Smooth muscle cell (in vitro differentiated cells): ENCODE results near the gene WDR33. TPM values are rescaled to one million over a fixed set of nuclear protein-coding genes. Genes with fewer than 3 reads are reported as not detected.

Source experiments
- DNase-seq: peaks from one replicate; lab custom pipeline; 2025; ENCODE audit not compliant: unreplicated experiment; lab: John Stamatoyannopoulos, UW
- H2AFZ ChIP-seq: fragments of 200-600 bp; sonication (generic); 2 replicates; pipeline ENCODE4 v1.6.0; 2016; ENCODE audit warnings: antibody characterized with exemption, low read depth, mild to moderate bottlenecking
- H3F3A ChIP-seq: fragments of 200-600 bp; sonication (generic); 2 replicates; pipeline ENCODE4 v1.6.0; 2017; ENCODE audit warnings: antibody characterized with exemption, low read depth
- H3K27ac ChIP-seq: fragments of 200-600 bp; sonication (generic); 2 replicates; pipeline ENCODE4 v1.5.1; 2016; ENCODE audit warnings: low read depth, mild to moderate bottlenecking
- H3K27me3 ChIP-seq: fragments of 200-600 bp; sonication (generic); 2 replicates; pipeline ENCODE4 v1.6.1; 2016; ENCODE audit warnings: low read depth, mild to moderate bottlenecking
- H3K36me3 ChIP-seq: fragments of 200-600 bp; sonication (generic); 2 replicates; pipeline ENCODE4 v1.5.1; 2016; ENCODE audit warnings: low read depth
- H3K4me1 ChIP-seq: fragments of 200-600 bp; sonication (generic); 2 replicates; pipeline ENCODE4 v1.5.1; 2016; ENCODE audit warnings: low read depth
- H3K4me2 ChIP-seq: fragments of 200-600 bp; sonication (generic); 2 replicates; pipeline ENCODE4 v1.6.0; 2016; ENCODE audit warnings: mild to moderate bottlenecking
- H3K4me3 ChIP-seq: fragments of 200-600 bp; sonication (generic); 2 replicates; pipeline ENCODE4 v1.5.1; 2016; ENCODE audit warnings: mild to moderate bottlenecking
- H3K79me2 ChIP-seq: fragments of 200-600 bp; sonication (generic); 2 replicates; pipeline ENCODE4 v1.6.0; 2016; ENCODE audit warnings: low read depth, mild to moderate bottlenecking
- H3K9ac ChIP-seq: fragments of 200-600 bp; sonication (generic); 2 replicates; pipeline ENCODE4 v1.6.0; 2016; ENCODE audit warnings: low read depth
- H3K9me3 ChIP-seq: fragments of 200-600 bp; sonication (generic); replicated peaks from 2 replicates; pipeline ENCODE4 v1.5.1; 2016; ENCODE audit warnings: low read depth
- H4K20me1 ChIP-seq: fragments of 200-600 bp; sonication (generic); 2 replicates; pipeline ENCODE4 v1.6.0; 2016; ENCODE audit warnings: low read depth
- WGBS: methylation state at CpG from one replicate; pipeline ENCODE4 v1.1.7; 2016; ENCODE audit warnings: low lambda C conversion rate; 5-methylcytosine and 5-hydroxymethylcytosine counted together
- polyA plus RNA-seq: library from polyadenylated mRNA; unstranded; fragments of >200 nt; fragmentation: Nextera tagmentation; extraction: Ambion mirVana; gene quantifications from 2 replicates; pipeline ENCODE4 v1.2.1, GENCODE V29; 2016
- total RNA-seq: library from RNA; depleted of rRNA; stranded (reverse); fragments of >200 nt; gene quantifications from 2 replicates; pipeline ENCODE4 v1.2.3, GENCODE V29; 2014
- TF ChIP-seq, protein P1 (sequence below): fragments of 200-600 bp; sonication (generic); IDR thresholded peaks from 2 replicates; pipeline ENCODE4 v1.5.1; 2017; ENCODE audit warnings: borderline replicate concordance, mild to moderate bottlenecking, antibody characterized with exemption; ENCODE audit not compliant: insufficient read depth, poor library complexity, severe bottlenecking

Gene WDR33
- total and polyA plus RNA-seq, 2 experiments from 2014 or later, result 30.4 to 43.3 TPM

DNA sequence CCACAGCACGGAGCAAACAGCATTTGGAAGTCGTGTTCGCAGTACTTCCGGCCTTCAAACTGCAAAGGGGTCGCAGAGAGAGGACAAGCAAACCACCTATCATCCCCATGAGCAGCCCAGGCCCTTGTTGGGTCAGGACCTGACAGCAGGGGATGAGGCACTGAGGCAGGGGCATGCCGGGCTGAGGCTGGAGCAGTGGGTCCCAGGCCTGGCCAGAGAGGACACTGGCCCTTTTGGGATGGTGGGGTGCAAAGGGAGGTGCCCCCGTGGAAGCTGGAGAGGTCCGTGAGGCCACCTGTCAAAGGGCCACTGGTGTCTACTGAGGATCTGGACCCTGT is 156.2 kb downstream of the WDR33 start:
- Histone ChIP-seq H3K27me3 (no peaks in the 10 kb centered on the region), H3F3A (no peaks in the 10 kb centered on the region), H3K9ac (no peak overlapping the region), H3K36me3 (no peaks in the 10 kb centered on the region), H3K4me1 (peaks cover 9% of the 10 kb centered on the region), H4K20me1 (peaks cover 8% of the 10 kb centered on the region), H3K79me2 (no peaks in the 10 kb centered on the region), H3K4me3 (no peak overlapping the region), H2AFZ (no peak overlapping the region), H3K4me2 (no peak overlapping the region), H3K27ac (no peak overlapping the region), H3K9me3 (no peaks in the 10 kb centered on the region)
- 91% methylated on average over 8 of the region's 8 CpGs for WGBS
- no peak for DNase-seq
- TF ChIP-seq, protein P1, sequence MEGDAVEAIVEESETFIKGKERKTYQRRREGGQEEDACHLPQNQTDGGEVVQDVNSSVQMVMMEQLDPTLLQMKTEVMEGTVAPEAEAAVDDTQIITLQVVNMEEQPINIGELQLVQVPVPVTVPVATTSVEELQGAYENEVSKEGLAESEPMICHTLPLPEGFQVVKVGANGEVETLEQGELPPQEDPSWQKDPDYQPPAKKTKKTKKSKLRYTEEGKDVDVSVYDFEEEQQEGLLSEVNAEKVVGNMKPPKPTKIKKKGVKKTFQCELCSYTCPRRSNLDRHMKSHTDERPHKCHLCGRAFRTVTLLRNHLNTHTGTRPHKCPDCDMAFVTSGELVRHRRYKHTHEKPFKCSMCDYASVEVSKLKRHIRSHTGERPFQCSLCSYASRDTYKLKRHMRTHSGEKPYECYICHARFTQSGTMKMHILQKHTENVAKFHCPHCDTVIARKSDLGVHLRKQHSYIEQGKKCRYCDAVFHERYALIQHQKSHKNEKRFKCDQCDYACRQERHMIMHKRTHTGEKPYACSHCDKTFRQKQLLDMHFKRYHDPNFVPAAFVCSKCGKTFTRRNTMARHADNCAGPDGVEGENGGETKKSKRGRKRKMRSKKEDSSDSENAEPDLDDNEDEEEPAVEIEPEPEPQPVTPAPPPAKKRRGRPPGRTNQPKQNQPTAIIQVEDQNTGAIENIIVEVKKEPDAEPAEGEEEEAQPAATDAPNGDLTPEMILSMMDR, result no peak

DNA sequence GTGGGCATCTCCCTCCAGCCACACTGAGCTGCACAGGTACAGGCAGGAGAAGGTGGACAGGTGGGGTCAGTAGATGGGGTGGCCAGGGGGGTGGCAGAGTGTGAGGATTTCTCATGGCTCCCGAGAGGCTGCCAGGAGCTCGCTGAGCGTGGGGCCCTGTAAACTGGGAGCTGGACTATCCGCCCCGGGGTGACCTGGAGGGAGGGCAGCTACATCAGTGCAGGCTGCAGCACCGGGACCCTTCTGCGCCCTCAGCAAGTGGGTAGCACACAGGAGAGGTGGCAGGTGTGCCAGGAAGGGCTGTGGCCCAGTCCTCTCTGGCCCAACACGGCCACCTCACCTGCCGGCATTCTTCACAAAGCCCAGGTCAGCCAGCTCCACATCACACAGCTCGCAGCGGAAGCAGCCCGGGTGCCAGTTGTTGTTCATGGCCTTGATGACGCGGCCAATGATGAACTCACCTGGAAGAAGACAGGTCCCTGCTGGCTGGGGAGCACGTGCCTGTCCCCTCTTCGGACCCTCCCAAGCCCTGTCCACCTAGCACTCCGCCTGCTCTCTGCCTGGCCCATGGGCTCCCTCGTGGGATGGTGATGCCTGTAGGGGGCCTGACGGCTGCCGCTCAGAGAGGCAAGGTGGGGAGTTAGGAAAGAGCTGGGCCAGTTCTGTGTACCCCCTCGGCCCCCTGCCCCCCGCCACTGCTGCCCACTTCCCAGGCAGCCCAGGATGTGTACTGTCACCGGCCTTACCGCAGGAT is 156.7 kb downstream of the WDR33 start:
- H3K79me2 ChIP-seq, result no peaks in the 10 kb centered on the region
- H3K9me3 ChIP-seq, result no peaks in the 10 kb centered on the region
- H3K27me3 ChIP-seq, result no peaks in the 10 kb centered on the region
- TF ChIP-seq, protein P1, result no peak
- H3K9ac ChIP-seq, result no peak overlapping the region
- WGBS, result 94% methylated on average over 22 of the region's 24 CpGs
- H3K36me3 ChIP-seq, result no peaks in the 10 kb centered on the region
- H3K4me3 ChIP-seq, result no peak overlapping the region
- H4K20me1 ChIP-seq, result peaks cover 8% of the 10 kb centered on the region
- peaks cover 9% of the 10 kb centered on the region for H3K4me1 ChIP-seq
- H2AFZ ChIP-seq, result no peak overlapping the region
- H3K4me2 ChIP-seq, result no peak overlapping the region
- no peaks in the 10 kb centered on the region for H3F3A ChIP-seq
- no peak for DNase-seq
- no peak overlapping the region for H3K27ac ChIP-seq

DNA sequence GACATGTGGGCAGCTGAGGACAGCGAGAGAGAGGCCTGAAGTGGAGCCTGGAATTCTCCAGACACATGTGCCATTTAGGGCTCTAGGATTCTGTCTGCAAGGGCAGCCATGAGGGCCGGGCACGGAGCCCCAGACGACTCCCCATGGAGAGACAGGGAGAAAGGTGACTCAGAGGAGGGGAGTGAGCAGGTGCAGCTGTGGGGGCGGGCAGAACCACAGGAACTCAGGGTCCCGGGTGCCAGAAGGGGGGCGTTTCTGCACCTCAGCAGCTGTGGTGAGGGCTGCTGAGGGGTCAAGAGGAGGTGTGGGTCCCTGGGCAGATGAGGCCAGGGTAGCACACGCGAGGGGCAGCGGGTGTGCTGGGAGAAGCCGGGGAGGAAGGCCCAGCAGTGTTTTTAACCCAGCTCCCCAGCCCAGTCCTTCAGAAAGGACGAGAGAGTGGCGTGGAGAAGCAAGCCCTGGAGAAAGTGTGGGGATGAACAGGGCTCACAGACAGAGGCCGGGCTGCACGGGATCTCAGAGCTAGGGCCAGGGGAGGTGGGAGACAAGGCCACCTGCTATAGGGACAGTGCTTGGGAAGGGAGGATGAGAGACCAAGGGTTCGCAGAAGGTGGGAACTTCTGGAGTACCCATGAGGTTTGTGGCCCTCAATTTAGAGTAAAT is 157.4 kb downstream of the WDR33 start:
- Histone ChIP-seq H3K4me1 (peaks cover 9% of the 10 kb centered on the region), H2AFZ (no peak overlapping the region), H3K79me2 (no peaks in the 10 kb centered on the region), H3K27ac (no peak overlapping the region), H3K9ac (no peak overlapping the region), H3K36me3 (no peaks in the 10 kb centered on the region), H3K4me3 (no peak overlapping the region), H4K20me1 (peaks cover 7% of the 10 kb centered on the region), H3K9me3 (no peaks in the 10 kb centered on the region), H3K4me2 (no peak overlapping the region), H3K27me3 (no peaks in the 10 kb centered on the region), H3F3A (no peaks in the 10 kb centered on the region)
- WGBS, result 94% methylated on average over 16 of the region's 16 CpGs
- no peak for DNase-seq
- TF ChIP-seq, protein P1, result no peak
